GM12801 (cell line): Measurements from ENCODE around the gene SPOCD1.

Source experiments
- TF ChIP-seq, protein P1 (sequence below): IDR thresholded peaks from one replicate; pipeline ENCODE4 v1.5.1; 2011; ENCODE audit warnings: control low read depth; ENCODE audit not compliant: insufficient read length; ENCODE audit errors: extremely low read depth

The SPOCD1 gene

DNA sequence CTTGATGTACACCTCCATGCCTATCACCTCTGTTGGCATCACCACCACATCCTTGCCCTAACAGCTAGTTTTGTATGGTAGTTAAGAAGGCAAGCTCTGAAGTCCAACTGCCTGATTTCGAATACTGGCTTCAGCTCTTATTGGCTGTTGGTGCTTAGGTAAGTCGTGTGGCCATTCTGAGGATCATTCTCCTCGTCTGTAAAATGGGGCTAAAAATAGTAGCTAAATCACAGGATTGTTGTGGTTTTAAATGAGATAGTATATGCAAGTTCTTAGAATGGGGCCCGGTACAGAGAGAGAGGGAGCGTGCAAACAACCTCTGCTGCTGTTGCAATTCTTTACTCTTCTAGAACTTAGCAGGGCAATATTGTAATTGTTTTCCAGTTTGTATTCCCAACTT, 20.8 kb upstream of the SPOCD1 start:
- TF ChIP-seq, protein P1, sequence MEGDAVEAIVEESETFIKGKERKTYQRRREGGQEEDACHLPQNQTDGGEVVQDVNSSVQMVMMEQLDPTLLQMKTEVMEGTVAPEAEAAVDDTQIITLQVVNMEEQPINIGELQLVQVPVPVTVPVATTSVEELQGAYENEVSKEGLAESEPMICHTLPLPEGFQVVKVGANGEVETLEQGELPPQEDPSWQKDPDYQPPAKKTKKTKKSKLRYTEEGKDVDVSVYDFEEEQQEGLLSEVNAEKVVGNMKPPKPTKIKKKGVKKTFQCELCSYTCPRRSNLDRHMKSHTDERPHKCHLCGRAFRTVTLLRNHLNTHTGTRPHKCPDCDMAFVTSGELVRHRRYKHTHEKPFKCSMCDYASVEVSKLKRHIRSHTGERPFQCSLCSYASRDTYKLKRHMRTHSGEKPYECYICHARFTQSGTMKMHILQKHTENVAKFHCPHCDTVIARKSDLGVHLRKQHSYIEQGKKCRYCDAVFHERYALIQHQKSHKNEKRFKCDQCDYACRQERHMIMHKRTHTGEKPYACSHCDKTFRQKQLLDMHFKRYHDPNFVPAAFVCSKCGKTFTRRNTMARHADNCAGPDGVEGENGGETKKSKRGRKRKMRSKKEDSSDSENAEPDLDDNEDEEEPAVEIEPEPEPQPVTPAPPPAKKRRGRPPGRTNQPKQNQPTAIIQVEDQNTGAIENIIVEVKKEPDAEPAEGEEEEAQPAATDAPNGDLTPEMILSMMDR = no peak

DNA sequence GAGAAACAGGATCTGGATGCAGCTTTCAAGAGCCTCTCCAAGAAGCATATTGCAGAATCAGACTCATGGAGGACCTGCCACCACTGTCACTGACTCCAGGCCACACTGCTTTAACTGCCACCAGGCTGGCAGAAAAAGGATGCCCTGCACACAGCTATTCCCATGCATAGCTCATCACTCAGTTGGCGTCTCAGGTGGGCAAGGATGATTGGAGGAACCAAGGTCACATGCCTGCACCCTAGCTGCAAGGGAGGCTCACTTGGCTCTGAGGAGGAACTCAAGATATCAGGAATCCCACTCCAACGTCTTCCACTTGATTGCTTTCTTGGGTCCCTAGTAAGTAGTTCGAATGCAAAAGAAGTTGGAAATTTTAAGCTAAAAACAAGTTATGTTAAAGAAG, 19.6 kb upstream of the SPOCD1 start:
- TF ChIP-seq, protein P1 = no peak

DNA sequence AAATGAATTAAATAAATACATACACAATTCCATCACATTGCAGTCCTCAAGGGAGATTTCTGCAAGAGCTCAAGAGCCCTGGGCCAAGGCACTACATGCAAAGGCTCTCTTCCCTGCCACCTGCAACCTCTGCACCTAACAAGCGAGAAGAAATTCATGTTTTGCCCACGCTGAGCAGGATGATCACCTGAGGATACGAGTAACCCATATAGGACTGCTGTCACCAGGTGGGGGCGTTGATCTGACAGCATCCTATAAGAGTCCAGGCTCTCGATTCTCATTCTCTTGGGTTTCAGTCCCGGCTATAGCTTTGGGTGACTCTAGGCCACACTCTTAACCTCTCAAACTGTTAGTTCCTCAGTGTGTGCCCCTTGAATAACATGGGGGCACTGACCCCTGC, 18.7 kb upstream of the SPOCD1 start:
- TF ChIP-seq, protein P1 = no peak

DNA sequence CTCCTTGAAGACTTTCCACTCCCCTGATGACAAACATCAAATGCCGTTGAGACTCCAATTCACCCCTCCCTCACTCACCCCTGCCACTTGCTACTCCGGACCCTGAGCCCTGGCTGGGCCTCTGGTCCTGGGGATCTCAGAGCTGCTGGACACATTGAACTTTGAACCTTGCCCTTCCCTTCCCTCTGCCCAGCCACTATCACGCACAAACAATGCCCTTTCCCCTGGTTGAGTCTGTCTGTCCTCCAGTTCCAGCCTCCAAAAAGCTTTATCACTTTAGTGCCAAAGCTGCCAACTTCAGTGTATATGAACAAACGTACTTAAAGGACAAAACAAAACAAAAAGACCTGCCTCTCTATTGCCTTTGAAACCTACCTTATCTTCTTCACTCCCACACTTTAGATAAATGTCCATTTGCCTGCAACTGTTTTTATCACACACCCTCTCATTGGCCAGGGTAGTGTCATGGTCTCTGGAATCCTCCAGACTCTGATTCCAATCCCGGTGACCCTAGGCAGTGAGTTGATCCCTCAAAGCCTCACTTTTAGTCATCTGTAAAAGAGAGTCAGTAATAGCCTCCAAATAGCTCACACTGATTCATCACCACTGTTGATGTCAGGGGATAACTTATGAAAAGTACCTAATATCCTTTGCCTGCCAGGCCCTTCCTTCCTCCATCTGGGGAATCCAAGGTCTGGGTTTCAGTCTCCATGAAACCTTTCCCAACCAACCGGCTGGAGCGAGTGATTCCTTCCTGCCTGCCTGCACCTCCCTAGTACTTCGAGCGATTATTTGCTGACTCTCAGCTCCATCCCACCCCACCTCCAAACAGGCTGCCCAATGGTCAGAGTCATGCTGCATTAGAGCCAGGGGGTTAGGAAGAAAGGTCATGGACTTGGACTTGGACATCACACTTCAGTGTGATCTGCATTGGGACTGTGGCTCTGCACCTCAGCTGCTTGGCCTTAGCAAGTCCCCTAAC, 15.9 kb upstream of the SPOCD1 start:
- TF ChIP-seq, protein P1 = no peak

DNA sequence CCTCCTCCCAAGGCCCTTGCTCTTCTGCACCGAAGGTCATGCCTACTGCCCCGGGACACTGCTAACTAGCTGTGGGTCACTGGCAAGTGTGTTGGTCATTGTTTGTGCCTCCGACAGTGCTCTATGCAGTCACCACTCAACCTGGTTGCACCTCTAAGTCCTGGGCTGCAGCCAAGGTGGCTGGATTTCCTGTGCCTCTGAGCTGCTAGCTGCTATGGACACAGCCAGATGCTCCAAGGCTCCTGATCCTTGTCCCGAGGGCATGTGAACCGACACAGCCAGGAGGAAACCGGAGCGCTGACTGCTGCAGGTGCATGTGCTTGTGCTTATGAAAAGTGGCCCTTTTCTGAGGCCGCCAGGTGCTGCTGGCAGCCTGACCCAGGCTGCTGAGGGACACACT, 14.7 kb upstream of the SPOCD1 start:
- TF ChIP-seq, protein P1 = no peak

DNA sequence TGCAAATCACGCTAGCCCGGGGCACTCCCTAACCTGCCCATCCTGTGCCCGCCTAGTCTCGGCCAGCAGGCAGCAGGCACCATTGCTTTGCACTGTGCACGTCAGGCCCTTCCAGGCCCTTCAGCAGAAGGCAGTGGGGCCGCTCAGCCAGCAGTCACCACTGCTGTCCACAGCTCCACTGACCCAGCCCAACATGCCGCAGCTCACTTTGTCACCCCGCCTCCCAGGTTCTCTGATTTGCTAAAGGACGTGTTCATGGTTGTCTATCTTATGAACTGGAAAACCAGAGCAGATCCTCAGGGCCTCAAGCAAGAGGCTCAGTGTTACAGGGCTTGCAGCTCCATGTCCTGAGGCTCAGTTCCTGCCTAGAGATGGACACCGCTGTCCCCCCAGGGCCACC, 14.2 kb upstream of the SPOCD1 start:
- TF ChIP-seq, protein P1 = no peak

DNA sequence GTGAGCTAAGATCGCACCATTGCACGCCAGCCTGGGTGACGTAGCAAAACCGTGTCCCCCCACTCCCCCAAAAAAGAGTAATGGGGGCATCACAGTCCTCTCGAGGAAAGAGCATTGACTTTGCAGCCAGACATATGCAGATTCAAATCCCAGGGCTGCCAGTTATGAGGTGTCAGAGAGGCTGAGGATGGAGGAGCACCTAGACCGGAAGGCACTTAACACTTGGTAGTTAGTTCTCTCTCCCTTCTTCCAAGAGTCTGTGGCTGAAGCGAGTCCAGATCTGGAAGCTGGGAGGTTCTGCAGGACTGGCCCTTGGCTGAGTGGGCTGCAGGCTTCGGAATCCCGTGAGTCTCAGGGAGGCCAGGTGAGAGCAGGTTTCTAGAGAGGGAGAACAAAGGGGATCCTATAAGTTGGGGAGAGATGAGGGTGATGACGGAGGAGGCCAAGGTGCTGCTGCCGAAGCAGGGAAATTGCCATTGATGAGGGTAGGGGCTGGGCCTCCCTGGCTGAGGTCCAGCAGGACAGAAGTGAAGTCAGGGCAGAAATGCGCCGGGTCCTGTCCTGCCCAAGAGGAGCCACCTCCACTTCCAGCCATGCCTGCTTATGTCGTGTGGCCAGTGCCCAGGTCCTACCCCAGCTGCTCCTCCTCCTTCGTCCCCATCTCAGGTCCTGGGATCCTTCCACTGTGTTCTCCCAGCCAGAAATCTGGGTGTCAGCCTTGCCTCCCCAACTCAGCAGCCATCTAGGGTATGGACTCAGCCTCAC, 13.3 kb upstream of the SPOCD1 start:
- TF ChIP-seq, protein P1 = no peak
